GM18505 (cell line): ENCODE results near the gene CUEDC1.

Experiments used
- ATAC-seq: cut with Tn5 transposase; IDR thresholded peaks from one replicate; pipeline ENCODE4 v1.9.1; 2021; ENCODE audit not compliant: unreplicated experiment
- POLR2A ChIP-seq: IDR thresholded peaks from 4 replicates; pipeline ENCODE4 v1.6.1; 2011; ENCODE audit warnings: borderline replicate concordance; ENCODE audit not compliant: insufficient read depth, insufficient read length; ENCODE audit errors: extremely low read depth

Gene CUEDC1

GRCh38 chr17:57889892-57890856 lies 65.0 kb downstream of the CUEDC1 start:
- no peak for TF ChIP-seq POLR2A
- ATAC-seq = no peak

GRCh38 chr17:57889252-57889651 lies 66.0 kb downstream of the CUEDC1 start:
- ATAC-seq = no peak
- no peak for TF ChIP-seq POLR2A

- TF ChIP-seq POLR2A = no peak
- no peak for ATAC-seq
Measured at GRCh38 chr17:57888311-57889216, 66.6 kb downstream of the CUEDC1 start.

- TF ChIP-seq POLR2A = no peak
- ATAC-seq = no peak
Measured at GRCh38 chr17:57887161-57887560, 68.1 kb downstream of the CUEDC1 start.

- TF ChIP-seq POLR2A = no peak
- no peak for ATAC-seq
Measured at GRCh38 chr17:57886020-57886419, 69.2 kb downstream of the CUEDC1 start.

GRCh38 chr17:57885148-57885915 lies 69.9 kb downstream of the CUEDC1 start:
- TF ChIP-seq POLR2A = no peak

GRCh38 chr17:57881783-57882351 lies 73.3 kb downstream of the CUEDC1 start:
- TF ChIP-seq POLR2A = no peak
- ATAC-seq = no peak

More at GRCh38 chr17:57885148-57885915, 69.9 kb downstream of the CUEDC1 start:
- no peak for ATAC-seq

- ATAC-seq = no peak
- no peak for TF ChIP-seq POLR2A
Measured at GRCh38 chr17:57881143-57881542, 74.1 kb downstream of the CUEDC1 start.

- ATAC-seq = no peak
- no peak for TF ChIP-seq POLR2A
Measured at GRCh38 chr17:57880086-57880456, 75.1 kb downstream of the CUEDC1 start.

GRCh38 chr17:57879437-57880085 lies 75.7 kb downstream of the CUEDC1 start:
- TF ChIP-seq POLR2A = no peak
- ATAC-seq = no peak

- no peak for TF ChIP-seq POLR2A
- ATAC-seq = no peak
Measured at GRCh38 chr17:57877803-57878377, 77.3 kb downstream of the CUEDC1 start.

- ATAC-seq = no peak
- no peak for TF ChIP-seq POLR2A
Measured at GRCh38 chr17:57876866-57877237, 78.4 kb downstream of the CUEDC1 start.
